Activated naive CD4-positive, alpha-beta T cell treated with anti-CD3 and anti-CD28 coated beads, Interleukin-2, amount 10 ng/mL, durations not matched to agents 7 days and 5 days (primary cell): ENCODE results near the gene TEKT5.

Experiments used
- CTCF ChIA-PET: fragments of 350-600 bp; sonication (Branson Sonifier 250); formaldehyde crosslinking; loops from one replicate; lab custom pipeline; 2021; ENCODE audit warnings: antibody characterized with exemption; lab: Charles Lee
- DNase-seq: peaks from one replicate; pipeline ENCODE4 v3.0.0-alpha.2; 2020
- H3K27ac Mint-ChIP-seq: one replicate; pipeline ENCODE4 v1.8.0; 2021; ENCODE audit warnings: mild to moderate bottlenecking, moderate library complexity, mixed read lengths
- H3K27me3 Mint-ChIP-seq: one replicate; pipeline ENCODE4 v1.8.0; 2021; ENCODE audit warnings: mild to moderate bottlenecking, mixed read lengths
- H3K36me3 Mint-ChIP-seq: one replicate; pipeline ENCODE4 v1.8.0; 2021; ENCODE audit warnings: mixed read lengths
- H3K4me1 Mint-ChIP-seq: one replicate; pipeline ENCODE4 v1.8.0; 2021; ENCODE audit warnings: mixed read lengths
- H3K4me3 Mint-ChIP-seq: one replicate; pipeline ENCODE4 v1.8.0; 2021; ENCODE audit warnings: mild to moderate bottlenecking, moderate library complexity, mixed read lengths
- H3K9me3 Mint-ChIP-seq: one replicate; pipeline ENCODE4 v1.8.0; 2021; ENCODE audit warnings: mixed read lengths

The TEKT5 gene

DNA sequence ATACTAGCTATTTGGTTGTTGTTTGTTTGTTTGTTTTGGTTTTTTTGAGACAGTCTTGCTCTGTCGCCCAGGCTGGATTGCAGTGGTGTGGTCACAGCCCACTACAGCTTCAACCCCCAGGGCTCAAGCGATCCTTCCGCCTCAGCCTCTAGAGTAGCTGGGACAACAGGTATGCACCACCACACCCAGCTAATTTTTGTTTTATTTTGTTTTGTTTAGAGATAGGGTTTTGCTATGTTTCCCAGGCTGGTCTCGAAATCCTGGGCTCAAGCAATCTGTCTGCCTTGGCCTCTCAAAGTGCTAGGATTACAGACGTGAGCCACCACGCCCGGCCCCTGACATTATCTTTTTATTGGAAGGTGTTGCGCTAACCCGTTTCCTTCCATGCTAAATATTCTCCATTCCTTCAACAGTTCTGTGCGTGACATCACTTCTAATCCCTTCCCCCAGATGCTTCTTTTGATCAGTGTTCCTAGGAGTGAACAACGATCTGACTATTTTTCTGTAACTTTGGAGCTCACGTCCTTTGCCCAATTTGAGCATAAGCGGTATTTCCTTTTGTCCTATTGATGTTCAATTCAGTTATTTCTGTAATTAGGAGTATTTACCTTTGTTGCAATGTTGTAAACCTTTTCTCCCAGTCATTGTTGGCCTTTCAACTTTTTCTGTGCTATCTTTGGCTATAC lies 84.1 kb downstream of the TEKT5 start:
- DNase-seq = no peak
- CTCF ChIA-PET = no interaction called here
- no peak overlapping the region for H3K27ac Mint-ChIP-seq
- no peaks in the 10 kb centered on the region for H3K9me3 Mint-ChIP-seq
- peaks cover 8% of the 10 kb centered on the region for H3K27me3 Mint-ChIP-seq
- H3K4me3 Mint-ChIP-seq = no peak overlapping the region
- no peaks in the 10 kb centered on the region for H3K4me1 Mint-ChIP-seq
- H3K36me3 Mint-ChIP-seq = no peaks in the 10 kb centered on the region

DNA sequence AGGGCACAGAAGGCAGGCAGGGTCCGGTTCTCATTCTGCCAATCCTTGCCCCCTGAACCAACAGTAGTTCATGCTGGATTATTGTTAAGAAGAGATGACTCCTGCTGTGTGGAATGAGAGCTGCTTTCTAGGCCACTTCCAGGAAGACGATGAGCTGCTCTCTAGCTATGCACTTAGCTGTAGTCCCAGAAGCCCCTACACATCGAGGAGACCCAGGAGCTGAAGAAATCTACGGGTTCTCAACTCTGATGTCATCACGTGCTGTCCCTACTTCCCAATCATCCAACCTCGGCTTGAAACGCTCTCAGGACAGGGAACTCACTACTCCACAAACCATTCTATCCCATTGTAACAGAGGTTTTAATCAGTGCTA lies 85.3 kb downstream of the TEKT5 start:
- Mint-ChIP-seq H3K4me3 (no peak overlapping the region), H3K4me1 (no peaks in the 10 kb centered on the region), H3K27ac (no peak overlapping the region), H3K36me3 (no peaks in the 10 kb centered on the region), H3K9me3 (no peaks in the 10 kb centered on the region), H3K27me3 (peaks cover 8% of the 10 kb centered on the region)
- DNase-seq = no peak
- CTCF ChIA-PET = no interaction called here

DNA sequence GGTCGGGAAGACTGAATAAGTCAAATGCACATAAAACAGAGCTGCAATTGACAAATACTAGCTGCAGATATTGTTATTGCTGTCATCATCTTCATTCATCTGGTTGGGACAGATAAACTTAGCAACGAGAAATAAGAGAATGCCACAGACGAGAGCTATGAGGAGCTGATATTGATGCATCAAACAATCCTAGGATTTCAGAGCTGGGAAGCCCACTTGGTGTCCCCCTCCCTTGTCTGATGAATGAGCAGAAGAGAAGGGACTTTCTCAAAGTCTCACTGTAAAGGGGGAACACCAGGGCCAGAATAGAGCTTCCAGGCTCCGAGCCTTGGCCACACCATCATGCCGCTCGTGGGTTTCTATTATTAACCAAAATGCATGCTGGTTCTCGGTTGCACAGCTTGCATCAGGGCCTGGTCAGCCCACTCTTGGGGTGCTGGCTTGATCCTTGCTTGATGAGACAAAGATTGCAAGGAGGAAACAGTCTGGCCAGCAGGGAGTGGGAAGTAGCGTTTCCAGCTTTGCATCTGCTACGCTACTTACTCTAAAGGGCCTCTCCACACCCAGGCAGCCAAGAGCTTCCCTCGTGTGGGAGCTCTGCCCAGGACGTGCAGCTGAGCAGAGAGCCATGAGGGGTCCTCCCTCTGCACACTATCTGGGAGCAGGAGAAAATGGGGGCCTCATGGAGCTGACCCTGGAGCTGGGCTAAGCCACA lies 85.9 kb downstream of the TEKT5 start:
- H3K36me3 Mint-ChIP-seq = no peaks in the 10 kb centered on the region
- no peak for DNase-seq
- CTCF ChIA-PET = no interaction called here
- H3K9me3 Mint-ChIP-seq = no peaks in the 10 kb centered on the region
- no peak overlapping the region for H3K27ac Mint-ChIP-seq
- H3K4me3 Mint-ChIP-seq = no peak overlapping the region
- H3K4me1 Mint-ChIP-seq = no peaks in the 10 kb centered on the region
- H3K27me3 Mint-ChIP-seq = peaks cover 8% of the 10 kb centered on the region

DNA sequence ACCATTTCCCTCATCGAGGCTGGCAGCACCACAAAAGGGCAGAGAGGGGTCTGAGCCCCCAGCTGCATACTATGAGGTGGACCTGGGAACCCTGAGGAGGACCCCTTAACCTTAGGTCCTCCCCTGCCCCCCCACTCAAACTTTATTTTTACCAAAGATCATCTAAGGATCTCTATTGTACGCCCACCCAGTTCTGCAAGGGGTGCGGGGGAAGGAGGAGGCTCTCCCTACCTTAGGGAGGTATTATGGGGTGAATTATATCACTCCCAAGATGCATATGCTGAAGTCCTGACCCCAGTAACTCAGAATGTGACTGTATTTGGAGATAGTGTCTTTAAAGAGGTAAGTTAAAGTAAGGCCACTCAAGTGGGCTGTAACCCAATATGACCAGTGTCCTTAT lies 87.6 kb downstream of the TEKT5 start:
- Mint-ChIP-seq H3K4me1 (no peaks in the 10 kb centered on the region), H3K27ac (no peak overlapping the region), H3K4me3 (no peak overlapping the region), H3K36me3 (no peaks in the 10 kb centered on the region), H3K9me3 (no peaks in the 10 kb centered on the region), H3K27me3 (peaks cover 4% of the 10 kb centered on the region)
- CTCF ChIA-PET = no interaction called here
- no peak for DNase-seq

DNA sequence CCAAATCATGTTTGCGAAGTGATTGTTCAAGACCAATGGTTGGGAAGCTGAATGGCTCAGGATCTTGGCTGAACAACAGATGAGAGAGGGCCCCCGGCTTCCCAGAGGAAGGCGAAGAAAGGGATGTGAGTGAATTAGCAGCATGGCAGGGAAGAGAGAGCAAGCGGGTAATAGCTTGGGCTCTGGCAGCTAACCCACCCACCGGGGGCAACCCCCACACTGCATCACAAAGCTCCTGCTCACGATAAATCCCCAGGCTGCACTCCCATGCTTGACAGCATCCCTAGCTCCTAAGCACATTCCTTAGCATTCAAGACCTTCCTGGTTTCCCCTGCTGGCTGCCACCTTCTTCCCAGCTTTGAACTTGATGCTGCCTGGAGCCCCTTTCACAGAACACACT lies 88.1 kb downstream of the TEKT5 start:
- no peaks in the 10 kb centered on the region for H3K27me3 Mint-ChIP-seq

DNA sequence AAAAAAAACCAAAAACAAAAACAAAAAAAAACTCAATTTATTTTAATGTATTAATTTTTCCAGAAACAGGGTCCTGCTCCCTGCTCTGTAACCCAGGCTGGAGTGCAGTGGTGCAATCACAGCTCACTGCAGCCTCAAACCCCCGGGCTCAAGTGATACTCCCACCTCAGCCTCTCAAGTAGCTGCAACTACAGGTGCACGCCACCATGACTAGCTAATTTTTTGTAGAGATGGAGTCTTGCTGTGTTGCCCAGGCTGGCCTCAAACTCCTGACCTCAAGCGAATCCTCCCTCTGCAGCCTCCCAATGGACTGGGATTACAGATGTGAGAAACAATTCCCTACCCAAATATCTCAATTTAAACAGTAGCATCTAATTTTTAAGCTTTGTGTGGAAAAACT lies 89.1 kb downstream of the TEKT5 start:
- Mint-ChIP-seq H3K9me3 (no peaks in the 10 kb centered on the region), H3K27me3 (no peaks in the 10 kb centered on the region), H3K4me3 (no peak overlapping the region), H3K4me1 (no peaks in the 10 kb centered on the region), H3K36me3 (no peaks in the 10 kb centered on the region), H3K27ac (no peak overlapping the region)
- CTCF ChIA-PET = no interaction called here
- DNase-seq = no peak

More for the DNA sequence above, 88.1 kb downstream of the TEKT5 start:
- CTCF ChIA-PET = no interaction called here
- no peaks in the 10 kb centered on the region for H3K36me3 Mint-ChIP-seq
- no peak for DNase-seq
- no peak overlapping the region for H3K27ac Mint-ChIP-seq
- no peaks in the 10 kb centered on the region for H3K9me3 Mint-ChIP-seq
- H3K4me3 Mint-ChIP-seq = no peak overlapping the region
- no peaks in the 10 kb centered on the region for H3K4me1 Mint-ChIP-seq

DNA sequence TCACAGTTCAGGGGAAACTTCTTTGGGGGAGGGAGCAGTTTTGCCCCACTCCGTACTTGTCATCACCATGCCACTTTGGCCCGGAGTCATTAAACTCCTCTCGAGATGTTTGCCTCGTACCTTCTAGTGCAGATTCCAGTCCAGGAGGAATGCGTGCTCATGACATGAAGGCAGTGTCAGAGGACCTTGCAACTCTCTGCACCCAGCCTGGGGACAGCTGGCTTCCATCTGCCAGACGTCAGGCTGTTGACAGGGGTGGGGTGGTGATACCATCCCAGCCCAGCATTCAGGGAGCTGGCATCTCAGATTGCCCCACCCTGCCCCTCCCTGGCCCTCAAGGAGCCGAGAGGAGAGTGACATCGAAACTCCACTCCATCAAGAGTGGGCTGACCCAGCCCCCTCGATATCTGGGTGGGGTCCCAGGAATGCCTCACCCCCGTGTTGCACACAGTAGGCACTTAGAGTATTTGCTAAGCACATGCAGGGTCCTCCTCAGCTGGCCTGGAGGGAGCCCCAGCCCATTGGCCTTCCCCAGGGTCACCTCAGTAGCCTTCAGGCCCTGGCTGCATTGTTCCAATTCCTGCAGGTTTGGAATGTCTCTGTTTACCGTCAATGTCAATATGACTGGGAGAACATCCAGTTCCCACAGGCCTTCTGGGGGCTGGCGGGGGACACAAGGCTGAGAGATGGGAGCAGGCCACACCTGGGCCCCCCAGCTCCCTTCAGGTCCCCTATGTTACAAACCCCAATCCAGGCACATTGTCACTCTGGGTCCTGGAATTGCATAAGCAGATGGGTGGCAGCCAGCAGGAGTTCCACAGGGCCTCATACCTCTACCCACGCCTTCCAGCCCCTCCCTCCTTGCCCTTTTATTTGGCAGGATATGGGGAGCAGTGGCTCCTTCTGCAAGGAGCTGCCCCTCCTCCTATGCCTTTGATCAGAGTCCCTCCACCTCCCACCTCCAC lies 93.0 kb downstream of the TEKT5 start:
- CTCF ChIA-PET = interaction anchor here (0.5 kb wide), 1 partner anchor 14 kb away, joined by 3 read pairs; no protein-coding TSS in a partner anchor
- H3K4me3 Mint-ChIP-seq = no peak overlapping the region
- no peaks in the 10 kb centered on the region for H3K9me3 Mint-ChIP-seq
- no peak for DNase-seq
- H3K4me1 Mint-ChIP-seq = no peaks in the 10 kb centered on the region
- H3K36me3 Mint-ChIP-seq = no peaks in the 10 kb centered on the region
- no peak overlapping the region for H3K27ac Mint-ChIP-seq
- H3K27me3 Mint-ChIP-seq = peaks cover 5% of the 10 kb centered on the region

DNA sequence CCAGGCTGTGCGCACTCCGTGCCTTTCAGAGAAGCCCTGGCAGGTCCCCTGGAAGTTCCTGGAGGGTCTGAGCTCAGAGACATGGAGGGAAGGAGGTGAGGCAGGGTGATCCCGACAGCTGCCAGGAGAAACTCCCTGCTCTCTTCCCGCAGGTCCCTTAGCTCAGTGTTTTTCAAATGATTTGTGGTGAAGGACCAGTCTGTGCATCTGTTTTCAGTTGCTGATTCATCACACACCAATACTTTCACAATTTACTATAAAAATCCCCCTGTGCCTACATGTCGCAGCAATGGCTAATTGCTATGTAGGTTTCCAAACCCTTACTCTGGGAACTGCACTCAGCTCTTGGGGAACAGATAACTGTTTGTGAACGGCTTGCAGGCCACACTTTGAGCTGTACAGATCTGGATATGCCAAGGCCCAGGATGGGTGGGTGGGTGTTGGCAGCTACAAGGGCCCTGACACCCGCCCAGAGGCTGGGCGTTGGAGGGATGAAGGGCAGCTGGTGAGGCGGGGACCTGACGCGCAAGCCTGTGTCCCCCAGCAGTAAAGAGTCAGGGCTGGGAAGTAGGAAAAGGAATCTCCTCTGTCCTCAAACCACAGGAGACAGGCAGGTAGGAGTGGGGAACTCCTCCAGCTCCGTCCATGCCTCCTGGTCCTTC lies 93.8 kb downstream of the TEKT5 start:
- H3K27me3 Mint-ChIP-seq = peaks cover 6% of the 10 kb centered on the region
- H3K27ac Mint-ChIP-seq = no peak overlapping the region

DNA sequence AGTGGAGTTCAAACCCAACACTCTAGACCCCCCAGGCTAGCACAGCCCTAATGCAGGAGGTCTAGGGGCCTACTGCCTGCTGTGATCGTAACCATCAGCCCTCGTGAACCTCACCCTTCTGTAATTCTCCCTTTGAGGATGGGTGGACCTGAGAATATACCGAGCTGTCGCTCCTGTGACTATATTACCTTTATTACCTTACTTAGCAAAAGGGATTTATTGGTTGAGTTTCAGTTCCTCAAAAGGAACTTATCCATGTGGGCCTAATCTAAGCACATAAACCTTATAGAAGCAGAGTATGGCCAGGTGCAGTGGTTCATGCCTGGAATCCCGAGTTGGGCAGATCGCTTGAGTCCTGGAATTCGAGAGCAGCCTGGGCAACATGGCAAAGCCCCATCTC lies 95.1 kb downstream of the TEKT5 start:
- DNase-seq = no peak
- Mint-ChIP-seq H3K27me3 (peaks cover 12% of the 10 kb centered on the region), H3K4me3 (no peak overlapping the region), H3K36me3 (no peaks in the 10 kb centered on the region), H3K27ac (no peak overlapping the region), H3K9me3 (no peaks in the 10 kb centered on the region), H3K4me1 (no peaks in the 10 kb centered on the region)
- CTCF ChIA-PET = no interaction called here

More for the DNA sequence above, 93.8 kb downstream of the TEKT5 start:
- H3K36me3 Mint-ChIP-seq = no peaks in the 10 kb centered on the region
- CTCF ChIA-PET = no interaction called here
- no peak overlapping the region for H3K4me3 Mint-ChIP-seq
- DNase-seq = no peak
- H3K4me1 Mint-ChIP-seq = no peaks in the 10 kb centered on the region
- H3K9me3 Mint-ChIP-seq = no peaks in the 10 kb centered on the region

DNA sequence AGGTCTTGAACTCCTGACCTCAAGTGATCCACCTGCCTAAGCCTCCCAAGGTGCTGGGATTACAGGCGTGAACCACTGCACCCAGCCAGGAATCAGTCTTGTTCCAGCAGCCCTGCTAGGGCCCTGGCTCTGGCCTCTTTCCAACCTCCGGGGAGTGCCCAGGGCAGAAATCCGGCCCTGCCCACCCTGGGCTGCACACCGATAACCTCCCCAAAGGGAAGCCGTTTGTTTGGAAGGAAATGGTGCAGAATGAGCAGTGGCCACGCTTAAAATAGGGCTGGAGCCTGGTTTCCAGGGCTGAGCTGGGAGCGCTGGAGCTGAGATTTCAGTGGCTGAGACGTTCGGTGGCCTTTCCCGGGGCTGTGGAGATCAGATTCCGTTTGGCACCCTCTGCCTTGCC lies 96.6 kb downstream of the TEKT5 start:
- no peak overlapping the region for H3K27ac Mint-ChIP-seq
- H3K9me3 Mint-ChIP-seq = no peaks in the 10 kb centered on the region
- no peak for DNase-seq
- CTCF ChIA-PET = interaction anchor here (0.6 to 0.7 kb wide), 2 partner anchors 17 to 83 kb away, joined by 4 to 5 read pairs; partner anchors contain the start of gene EMP2
- no peaks in the 10 kb centered on the region for H3K4me1 Mint-ChIP-seq
- peaks cover 12% of the 10 kb centered on the region for H3K27me3 Mint-ChIP-seq
- H3K4me3 Mint-ChIP-seq = no peak overlapping the region
- no peaks in the 10 kb centered on the region for H3K36me3 Mint-ChIP-seq

DNA sequence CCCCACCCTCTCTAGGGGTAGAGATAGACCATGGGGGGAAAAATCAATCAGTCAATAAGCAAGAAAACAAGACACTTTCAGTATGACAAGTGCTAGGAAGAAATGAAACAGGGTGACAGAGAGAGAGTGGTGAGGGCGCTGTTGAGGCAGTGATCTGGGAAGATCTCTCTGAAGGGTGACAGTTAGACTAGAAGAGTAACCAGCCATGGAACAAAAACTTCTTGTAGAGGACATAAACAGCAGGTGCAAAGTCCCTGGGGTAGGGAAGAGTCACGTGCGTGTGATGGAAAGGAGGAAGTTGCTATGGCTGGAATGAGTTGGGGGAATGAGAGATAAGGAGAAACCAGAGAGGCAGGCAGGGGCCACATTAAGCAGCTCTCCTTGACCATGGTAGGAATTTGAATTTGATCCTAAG lies 97.5 kb downstream of the TEKT5 start:
- Mint-ChIP-seq H3K4me1 (no peaks in the 10 kb centered on the region), H3K9me3 (no peaks in the 10 kb centered on the region), H3K36me3 (no peaks in the 10 kb centered on the region), H3K27ac (no peak overlapping the region), H3K27me3 (peaks cover 12% of the 10 kb centered on the region), H3K4me3 (no peak overlapping the region)
- CTCF ChIA-PET = no interaction called here
- DNase-seq = no peak

DNA sequence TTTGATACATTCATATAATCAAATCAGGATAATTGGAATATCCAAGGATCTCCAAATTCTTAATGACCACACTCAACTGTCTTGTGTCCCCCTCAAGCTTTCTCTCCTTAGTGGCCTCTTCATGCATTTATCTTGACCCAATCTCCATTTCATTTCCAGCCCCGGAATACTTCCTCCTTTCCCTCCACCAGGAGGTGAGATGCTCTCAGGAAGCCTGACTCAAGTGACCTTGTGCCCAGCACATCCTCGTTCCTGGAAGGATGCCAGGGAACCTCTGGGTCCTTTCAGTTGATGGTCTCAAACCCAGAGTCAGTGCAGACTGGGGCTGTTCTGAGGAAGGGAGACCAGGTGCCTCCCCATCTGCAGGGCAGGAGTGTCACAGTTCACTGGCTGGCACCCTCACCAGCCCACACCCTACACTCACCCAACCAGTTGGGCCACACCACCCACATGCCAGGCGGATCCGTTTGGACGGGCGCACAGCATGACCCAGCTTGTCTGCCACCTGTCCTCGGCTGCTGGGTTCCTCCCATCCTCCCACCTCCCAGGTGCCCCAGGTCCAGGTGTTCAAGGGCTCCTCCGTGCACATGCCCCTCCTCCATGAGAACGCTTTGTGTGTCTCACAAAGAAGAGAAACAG lies 100.3 kb downstream of the TEKT5 start:
- no peak overlapping the region for H3K4me3 Mint-ChIP-seq
- H3K4me1 Mint-ChIP-seq = no peaks in the 10 kb centered on the region
- no peak overlapping the region for H3K27ac Mint-ChIP-seq
- no peak for DNase-seq
- no peaks in the 10 kb centered on the region for H3K9me3 Mint-ChIP-seq
- H3K27me3 Mint-ChIP-seq = peaks cover 12% of the 10 kb centered on the region
- H3K36me3 Mint-ChIP-seq = no peaks in the 10 kb centered on the region
- CTCF ChIA-PET = no interaction called here

DNA sequence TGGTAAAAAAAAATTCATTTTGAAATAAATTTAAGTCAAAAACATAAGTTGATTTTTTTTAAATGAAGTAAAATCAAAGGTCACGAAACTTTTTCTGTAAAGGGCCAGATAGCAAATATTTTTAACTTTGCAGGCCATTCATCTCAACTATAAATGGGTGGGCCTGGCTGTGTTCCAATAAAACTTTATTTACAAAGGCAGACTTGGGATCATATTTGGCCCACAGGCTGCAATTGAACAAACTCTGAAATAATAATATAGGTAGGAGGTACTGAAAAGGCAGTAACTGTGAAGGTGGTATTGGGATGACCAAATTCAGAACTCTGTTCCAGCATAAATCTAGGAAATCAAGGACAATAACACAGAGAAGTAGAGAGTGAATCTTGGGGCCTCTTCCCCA lies 102.1 kb downstream of the TEKT5 start:
- H3K27ac Mint-ChIP-seq = no peak overlapping the region
- H3K27me3 Mint-ChIP-seq = peaks cover 12% of the 10 kb centered on the region
- CTCF ChIA-PET = no interaction called here
- no peaks in the 10 kb centered on the region for H3K9me3 Mint-ChIP-seq
- no peak for DNase-seq
- H3K4me3 Mint-ChIP-seq = no peak overlapping the region
- no peaks in the 10 kb centered on the region for H3K4me1 Mint-ChIP-seq
- no peaks in the 10 kb centered on the region for H3K36me3 Mint-ChIP-seq
